CD14-positive monocyte (primary cell): ENCODE results near the gene KRT86. TPM values are rescaled to one million over a fixed set of nuclear protein-coding genes. Genes with fewer than 3 reads are reported as not detected.

Experiments
- DNase-seq, 3 donors: peaks; one replicate each; pipeline ENCODE4 v3.0.0-alpha.2; 2011 to 2022
- H2AFZ ChIP-seq: 2 replicates; pipeline ENCODE4 v1.6.0; 2012; ENCODE audit warnings: mild to moderate bottlenecking, low read depth, low read length, inconsistent platforms; ENCODE audit not compliant: insufficient read depth, poor library complexity, severe bottlenecking
- H3K27ac ChIP-seq, 2 donors: 1 replicate in 1 of 2; 2 replicates in 1 of 2; pipeline ENCODE4 v1.5.1; 2012 to 2013; ENCODE audit warnings: low read length in 2 of 2, control low read depth in 1 of 2, inconsistent platforms in 1 of 2, low read depth in 1 of 2, mild to moderate bottlenecking in 1 of 2
- H3K27me3 ChIP-seq, 2 donors: one replicate each; pipeline versions ENCODE4 v1.6.0 to v1.6.1; 2011 to 2013; ENCODE audit warnings: low read length in 2 of 2; ENCODE audit not compliant: control insufficient read depth in 2 of 2, insufficient read depth in 2 of 2
- H3K36me3 ChIP-seq, 2 donors: replicated peaks in 1 of 2; 1 replicate in 1 of 2; 2 replicates in 1 of 2; pipeline versions ENCODE4 v1.5.1 to v1.6.1; 2012 to 2013; ENCODE audit warnings: low read length in 2 of 2, control low read depth in 1 of 2, inconsistent platforms in 1 of 2, mild to moderate bottlenecking in 1 of 2; ENCODE audit not compliant: insufficient read depth in 2 of 2, control insufficient read depth in 1 of 2
- H3K4me1 ChIP-seq, 2 donors: 1 replicate in 1 of 2; 2 replicates in 1 of 2; pipeline versions ENCODE4 v1.5.1 to v1.6.1; 2012 to 2013; ENCODE audit warnings: low read length in 2 of 2, control low read depth in 1 of 2, inconsistent platforms in 1 of 2, mild to moderate bottlenecking in 1 of 2, moderate library complexity in 1 of 2; ENCODE audit not compliant: insufficient read depth in 2 of 2, control insufficient read depth in 1 of 2
- H3K4me2 ChIP-seq: replicated peaks from 2 replicates; pipeline ENCODE3; 2012; ENCODE audit warnings: low read length, moderate library complexity, mild to moderate bottlenecking; ENCODE audit not compliant: poor library complexity, severe bottlenecking; ENCODE audit errors: extremely low read depth
- H3K4me3 ChIP-seq, 3 experiments: fragments of 200-600 bp in 1 of 3; sonication (generic) in 1 of 3; replicated peaks in 1 of 3; 1 replicate in 2 of 3; 2 replicates in 1 of 3; pipeline ENCODE4 v1.5.1; 2011 to 2013; ENCODE audit warnings: low read length in 3 of 3, mild to moderate bottlenecking in 3 of 3, control low read depth in 2 of 3, low read depth in 2 of 3, inconsistent platforms in 1 of 3, moderate library complexity in 1 of 3
- H3K79me2 ChIP-seq: 2 replicates; pipeline ENCODE4 v1.6.0; 2012; ENCODE audit warnings: mild to moderate bottlenecking, control low read depth, inconsistent platforms, low read length, moderate library complexity; ENCODE audit not compliant: insufficient read depth
- H3K9ac ChIP-seq: 2 replicates; pipeline ENCODE4 v1.6.0; 2017; ENCODE audit warnings: low read length, mild to moderate bottlenecking; ENCODE audit not compliant: insufficient read depth, poor library complexity, severe bottlenecking
- H3K9me3 ChIP-seq, 2 donors: replicated peaks in 1 of 2; 1 replicate in 1 of 2; 2 replicates in 1 of 2; pipeline versions ENCODE4 v1.5.1 to v1.6.1; 2012 to 2013; ENCODE audit warnings: low read length in 2 of 2, control low read depth in 1 of 2; ENCODE audit not compliant: control insufficient read depth in 1 of 2, insufficient read depth in 1 of 2
- H4K20me1 ChIP-seq: 2 replicates; pipeline ENCODE4 v1.6.0; 2012; ENCODE audit warnings: mild to moderate bottlenecking, low read length, control low read depth, moderate library complexity; ENCODE audit not compliant: insufficient read depth
- H3K27ac Mint-ChIP-seq, 7 donors: one replicate each; pipeline ENCODE4 v1.8.0; 2020; ENCODE audit warnings: mild to moderate bottlenecking in 7 of 7, mixed read lengths in 7 of 7, moderate library complexity in 6 of 7, inconsistent platforms in 2 of 7
- H3K27me3 Mint-ChIP-seq, 3 donors: one replicate each; pipeline ENCODE4 v1.8.0; 2021 to 2022; ENCODE audit warnings: low read depth in 3 of 3, mild to moderate bottlenecking in 3 of 3, mixed read lengths in 3 of 3, moderate library complexity in 3 of 3, inconsistent platforms in 1 of 3
- H3K36me3 Mint-ChIP-seq, 2 donors: one replicate each; pipeline ENCODE4 v1.8.0; 2020; ENCODE audit warnings: mixed read lengths in 2 of 2, inconsistent platforms in 1 of 2, mild to moderate bottlenecking in 1 of 2
- H3K4me1 Mint-ChIP-seq: one replicate; pipeline ENCODE4 v1.8.0; 2020; ENCODE audit warnings: mild to moderate bottlenecking, mixed read lengths
- H3K4me3 Mint-ChIP-seq, 2 donors: one replicate each; pipeline ENCODE4 v1.8.0; 2020; ENCODE audit warnings: mild to moderate bottlenecking in 2 of 2, mixed read lengths in 2 of 2, moderate library complexity in 1 of 2
- H3K9me3 Mint-ChIP-seq, 7 donors: one replicate each; pipeline ENCODE4 v1.8.0; 2020 to 2022; ENCODE audit warnings: mixed read lengths in 7 of 7, mild to moderate bottlenecking in 6 of 7, moderate library complexity in 6 of 7, inconsistent platforms in 2 of 7
- CTCF ChIP-seq: fragments of 200-600 bp; IDR thresholded peaks from one replicate; pipeline ENCODE4 v1.8.0; 2022; ENCODE audit warnings: antibody characterized with exemption, mild to moderate bottlenecking
- WGBS: methylation state at CpG from one replicate; pipeline ENCODE4 v1.1.5; 2013; ENCODE audit warnings: missing lambda C conversion rate; ENCODE audit not compliant: insufficient coverage; 5-methylcytosine and 5-hydroxymethylcytosine counted together
- intact Hi-C, 2 donors: fragments of 100-400 bp; cut with micrococcal nuclease; formaldehyde crosslinking; loops; one replicate each; pipeline versions ENCODE4 v1.15.0 to v1.15.1; 2023
- polyA plus RNA-seq, 3 donors: library from polyadenylated mRNA; depleted of rRNA in 1 of 3; unstranded in 2 of 3; stranded (reverse) in 1 of 3; fragments of 300-500 nt in 2 of 3; fragments of >200 nt in 1 of 3; fragmentation: Illumina TruSeq in 2 of 3; gene quantifications; 1 replicate in 2 of 3; 2 replicates in 1 of 3; pipeline ENCODE4 v1.2.3, GENCODE V29; 2012 to 2021

KRT86 gene
- polyA plus RNA-seq, 3 donors = not detected

- Mint-ChIP-seq H3K27me3 (peaks cover 49 to 58% (median 51%) of the 10 kb centered on the region in 3 donors), H3K27ac (no peak overlapping the region), H3K4me1 (peaks cover 66% of the 10 kb centered on the region), H3K36me3 (peaks cover 8 to 15% of the 10 kb centered on the region in 2 donors), H3K9me3 (peaks cover 0 to 20% (median 9%) of the 10 kb centered on the region in 7 donors), H3K4me3 (peak overlapping the region in 1 of 2 donors; percentile 82)
- Histone ChIP-seq H3K79me2 (no peaks in the 10 kb centered on the region), H4K20me1 (no peaks in the 10 kb centered on the region), H3K9me3 (no peaks in the 10 kb centered on the region), H3K9ac (no peak overlapping the region), H3K4me1 (peaks cover 20 to 56% of the 10 kb centered on the region in 2 donors), H3K36me3 (no peaks in the 10 kb centered on the region), H3K27ac (no peak overlapping the region), H3K27me3 (peaks cover 11 to 47% of the 10 kb centered on the region in 2 donors), H3K4me2 (no peak overlapping the region), H3K4me3 (no peak overlapping the region), H2AFZ (no peak overlapping the region)
- DNase-seq = no peak
- intact Hi-C loops = no loop called here
- no peak for TF ChIP-seq CTCF
- 83% methylated on average over 9 of the region's 16 CpGs for WGBS
Observed at GRCh38 chr12:52231305-52232202, 42.9 kb upstream of the KRT86 start.

DNA sequence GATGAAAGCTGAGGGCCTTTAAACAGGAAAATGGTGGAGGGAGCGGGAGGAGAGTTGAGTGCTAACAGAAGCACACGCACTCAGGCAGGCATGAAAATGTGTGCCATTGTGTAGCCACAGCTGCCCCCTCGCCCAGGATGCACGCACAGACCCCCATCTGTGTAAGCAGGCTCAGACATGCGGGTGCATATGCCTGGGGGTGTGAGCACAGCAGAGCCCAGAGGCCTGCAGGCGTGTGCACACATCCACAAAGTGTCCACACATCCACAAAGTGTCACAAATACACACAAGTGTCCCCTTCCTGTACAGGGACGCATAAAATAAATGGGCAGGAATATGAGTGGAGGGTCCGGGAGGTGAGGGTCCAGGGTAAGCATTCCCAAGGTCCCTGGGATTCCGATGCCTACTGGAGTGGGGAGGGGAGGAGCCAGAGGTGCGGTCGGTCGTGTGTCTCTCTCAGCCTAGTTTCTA is 42.2 kb upstream of the KRT86 start:
- no peaks in the 10 kb centered on the region for H3K79me2 ChIP-seq
- H3K4me3 Mint-ChIP-seq = peak overlapping the region in 1 of 2 donors; percentile 82
- intact Hi-C loops = no loop called here
- TF ChIP-seq CTCF = no peak
- H3K9me3 Mint-ChIP-seq = peaks cover 0 to 20% (median 9%) of the 10 kb centered on the region in 7 donors
- no peak overlapping the region for H2AFZ ChIP-seq
- no peaks in the 10 kb centered on the region for H3K36me3 ChIP-seq
- no peak overlapping the region for H3K9ac ChIP-seq
- H3K9me3 ChIP-seq = no peaks in the 10 kb centered on the region
- 60% methylated on average over 9 of the region's 12 CpGs for WGBS
- H3K4me2 ChIP-seq = no peak overlapping the region
- H3K36me3 Mint-ChIP-seq = peaks cover 9 to 15% of the 10 kb centered on the region in 2 donors
- peaks cover 59% of the 10 kb centered on the region for H3K4me1 Mint-ChIP-seq
- DNase-seq = no peak
- no peak overlapping the region for H3K27ac ChIP-seq
- peaks cover 49 to 58% (median 53%) of the 10 kb centered on the region in 3 donors for H3K27me3 Mint-ChIP-seq
- no peak overlapping the region for H3K4me3 ChIP-seq
- no peaks in the 10 kb centered on the region for H4K20me1 ChIP-seq
- peaks cover 11 to 47% of the 10 kb centered on the region in 2 donors for H3K27me3 ChIP-seq
- no peak overlapping the region for H3K27ac Mint-ChIP-seq
- H3K4me1 ChIP-seq = peaks cover 14 to 50% of the 10 kb centered on the region in 2 donors
